Measurements from ENCODE around the gene NTSR1.

The NTSR1 gene

GRCh38 chr20:62675156-62675876, 33.3 kb upstream of the NTSR1 start:
- H3K27ac ChIP-seq = no peak overlapping the region
- TF ChIP-seq CTCF (IDR thresholded peaks at IDR 0.05) = no peak
- TF ChIP-seq ZFX (IDR thresholded peaks at IDR 0.05; ENCODE audit: borderline replicate concordance) = no peak

- no peak overlapping the region for H3K27ac ChIP-seq
- TF ChIP-seq ZFX (IDR thresholded peaks at IDR 0.05; ENCODE audit: borderline replicate concordance) = no peak
- no peak for TF ChIP-seq CTCF (IDR thresholded peaks at IDR 0.05)
Measured at GRCh38 chr20:62675877-62676260, 32.8 kb upstream of the NTSR1 start.

GRCh38 chr20:62676976-62677375, 31.7 kb upstream of the NTSR1 start:
- no peak overlapping the region for H3K27ac ChIP-seq
- TF ChIP-seq ZFX (IDR thresholded peaks at IDR 0.05; ENCODE audit: borderline replicate concordance) (no peak), CTCF (IDR thresholded peaks at IDR 0.05) (no peak)

GRCh38 chr20:62677678-62678077, 31.0 kb upstream of the NTSR1 start:
- no peak overlapping the region for H3K27ac ChIP-seq
- TF ChIP-seq ZFX (IDR thresholded peaks at IDR 0.05; ENCODE audit: borderline replicate concordance) (no peak), CTCF (IDR thresholded peaks at IDR 0.05) (no peak)

GRCh38 chr20:62678553-62678952, 30.1 kb upstream of the NTSR1 start:
- no peak overlapping the region for H3K27ac ChIP-seq
- no peak for TF ChIP-seq ZFX (IDR thresholded peaks at IDR 0.05; ENCODE audit: borderline replicate concordance)
- TF ChIP-seq CTCF (IDR thresholded peaks at IDR 0.05) = no peak

- H3K27ac ChIP-seq = no peak overlapping the region
- TF ChIP-seq ZFX (IDR thresholded peaks at IDR 0.05; ENCODE audit: borderline replicate concordance) = no peak
- no peak for TF ChIP-seq CTCF (IDR thresholded peaks at IDR 0.05)
Measured at GRCh38 chr20:62679978-62680589, 28.6 kb upstream of the NTSR1 start.

GRCh38 chr20:62682912-62683517, 25.6 kb upstream of the NTSR1 start:
- TF ChIP-seq CTCF (IDR thresholded peaks at IDR 0.05) (no peak), ZFX (IDR thresholded peaks at IDR 0.05; ENCODE audit: borderline replicate concordance) (no peak)

More at GRCh38 chr20:62682912-62683517, 25.6 kb upstream of the NTSR1 start:
- H3K27ac ChIP-seq = no peak overlapping the region
